ENCODE data around the gene SLCO4A1.

SLCO4A1 gene

GRCh38 chr20:62642051-62642665, at the start of gene SLCO4A1:
SLCO4A1 (plus strand) TSS chr20:62642503; CDS start chr20:62656455, 13,952 bp downstream.
- DNase-seq (ENCODE audit: low spot score): peak; percentile 80

GRCh38 chr20:62592506-62593177, 49.7 kb upstream of the SLCO4A1 start:
- DNase-seq (ENCODE audit: low spot score): no peak

GRCh38 chr20:62593616-62594015, 48.7 kb upstream of the SLCO4A1 start:
- DNase-seq (ENCODE audit: low spot score): no peak

GRCh38 chr20:62595069-62595468, 47.2 kb upstream of the SLCO4A1 start:
- DNase-seq (ENCODE audit: low spot score): no peak

- no peak for DNase-seq (ENCODE audit: low spot score)
These were observed 46.8 kb upstream of the SLCO4A1 start for GRCh38 chr20:62595491-62595890.

- DNase-seq (ENCODE audit: low spot score): no peak
These were observed 45.8 kb upstream of the SLCO4A1 start for GRCh38 chr20:62596486-62596885.

- no peak for DNase-seq (ENCODE audit: low spot score)
These were observed 45.4 kb upstream of the SLCO4A1 start for GRCh38 chr20:62596921-62597320.

- DNase-seq (ENCODE audit: low spot score): no peak
These were observed 44.7 kb upstream of the SLCO4A1 start for GRCh38 chr20:62597416-62598115.

- no peak for DNase-seq (ENCODE audit: low spot score)
These were observed 43.5 kb upstream of the SLCO4A1 start for GRCh38 chr20:62598761-62599194.

GRCh38 chr20:62599216-62600110, 42.8 kb upstream of the SLCO4A1 start:
- no peak for DNase-seq (ENCODE audit: low spot score)

GRCh38 chr20:62601172-62601571, 41.1 kb upstream of the SLCO4A1 start:
- no peak for DNase-seq (ENCODE audit: low spot score)

GRCh38 chr20:62601714-62602113, 40.6 kb upstream of the SLCO4A1 start:
- no peak for DNase-seq (ENCODE audit: low spot score)

- DNase-seq (ENCODE audit: low spot score): peak; percentile 27
These were observed 39.8 kb upstream of the SLCO4A1 start for GRCh38 chr20:62602550-62602949.

GRCh38 chr20:62603021-62603906, 39.0 kb upstream of the SLCO4A1 start:
- peak; percentile 33 for DNase-seq (ENCODE audit: low spot score)

GRCh38 chr20:62603907-62604785, 38.2 kb upstream of the SLCO4A1 start:
- no peak for DNase-seq (ENCODE audit: low spot score)

- DNase-seq (ENCODE audit: low spot score): no peak
These were observed 37.5 kb upstream of the SLCO4A1 start for GRCh38 chr20:62604796-62605195.

GRCh38 chr20:62605236-62605943, 36.9 kb upstream of the SLCO4A1 start:
- DNase-seq (ENCODE audit: low spot score): no peak

- no peak for DNase-seq (ENCODE audit: low spot score)
These were observed 36.3 kb upstream of the SLCO4A1 start for GRCh38 chr20:62606016-62606415.

GRCh38 chr20:62606551-62607201, 35.6 kb upstream of the SLCO4A1 start:
- no peak for DNase-seq (ENCODE audit: low spot score)
